Stimulated activated memory B cell treated with anti-CD40 and anti-IgM and Interleukin-4, amounts not matched to agents 10 μg/mL and 1 μg/mL and 100 μg/mL, for 72 hours (primary cell): ENCODE results near the gene ZDHHC3.

ENCODE experiments used
- ATAC-seq: fragments of 150-1000 bp; cut with Tn5 transposase; 2 replicates; pipeline ENCODE4 v1.10.0; 2021
- H3K27ac Mint-ChIP-seq: one replicate; pipeline ENCODE4 v1.8.0; 2022; ENCODE audit warnings: mild to moderate bottlenecking, mixed read lengths
- H3K27me3 Mint-ChIP-seq: one replicate; pipeline ENCODE4 v1.8.0; 2022; ENCODE audit warnings: mixed read lengths
- H3K36me3 Mint-ChIP-seq: one replicate; pipeline ENCODE4 v1.8.0; 2022; ENCODE audit warnings: mixed read lengths
- H3K4me1 Mint-ChIP-seq: one replicate; pipeline ENCODE4 v1.8.0; 2022; ENCODE audit warnings: mixed read lengths
- H3K4me3 Mint-ChIP-seq: one replicate; pipeline ENCODE4 v1.8.0; 2022; ENCODE audit warnings: mild to moderate bottlenecking, moderate library complexity, mixed read lengths
- H3K9me3 Mint-ChIP-seq: one replicate; pipeline ENCODE4 v1.8.0; 2022; ENCODE audit warnings: mixed read lengths

Gene ZDHHC3

DNA sequence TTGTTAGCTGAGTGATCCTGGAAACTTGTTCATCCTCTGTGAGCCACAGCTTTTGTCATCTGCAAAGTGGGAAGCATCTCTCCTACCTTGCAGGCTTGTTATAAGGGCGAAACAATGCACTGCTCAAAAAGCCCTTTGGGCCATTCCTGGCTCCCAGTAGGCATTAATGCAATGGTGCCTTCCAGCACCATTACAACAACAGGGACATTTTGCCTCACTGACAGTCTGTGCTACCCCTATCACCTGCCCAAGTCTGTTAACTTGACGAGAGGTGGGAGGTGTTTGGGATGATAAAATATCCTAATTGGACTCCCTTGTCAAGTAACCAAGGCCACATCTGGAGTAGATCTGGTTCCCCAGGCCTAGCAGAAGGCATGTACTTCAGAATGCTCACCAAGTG, 44.2 kb downstream of the ZDHHC3 start:
- H3K4me3 Mint-ChIP-seq, result no peak overlapping the region
- H3K27ac Mint-ChIP-seq, result no peak overlapping the region
- H3K9me3 Mint-ChIP-seq, result no peaks in the 10 kb centered on the region
- peaks cover 69% of the 10 kb centered on the region for H3K36me3 Mint-ChIP-seq
- H3K27me3 Mint-ChIP-seq, result no peaks in the 10 kb centered on the region
- H3K4me1 Mint-ChIP-seq, result no peaks in the 10 kb centered on the region
- ATAC-seq, result no peak

DNA sequence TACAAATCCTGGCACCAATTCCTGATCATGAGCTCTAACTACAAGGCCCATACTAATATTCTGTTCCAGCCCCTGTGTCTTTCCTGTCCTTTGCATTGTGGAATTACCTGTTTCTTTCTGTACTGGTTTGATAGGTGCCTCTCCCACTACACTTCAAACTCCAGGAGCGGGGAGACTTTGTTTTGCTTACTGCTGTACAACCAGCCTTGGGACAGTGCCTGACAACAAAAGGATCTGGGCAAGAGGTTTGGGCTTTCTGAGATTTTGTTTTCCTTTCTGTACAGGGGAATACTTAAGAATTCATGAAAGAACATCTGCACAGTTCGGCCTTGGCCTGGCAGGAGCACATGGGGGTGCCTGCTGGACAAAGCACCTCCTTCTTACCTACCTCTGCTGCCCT, 45.1 kb downstream of the ZDHHC3 start:
- no peaks in the 10 kb centered on the region for H3K27me3 Mint-ChIP-seq

DNA sequence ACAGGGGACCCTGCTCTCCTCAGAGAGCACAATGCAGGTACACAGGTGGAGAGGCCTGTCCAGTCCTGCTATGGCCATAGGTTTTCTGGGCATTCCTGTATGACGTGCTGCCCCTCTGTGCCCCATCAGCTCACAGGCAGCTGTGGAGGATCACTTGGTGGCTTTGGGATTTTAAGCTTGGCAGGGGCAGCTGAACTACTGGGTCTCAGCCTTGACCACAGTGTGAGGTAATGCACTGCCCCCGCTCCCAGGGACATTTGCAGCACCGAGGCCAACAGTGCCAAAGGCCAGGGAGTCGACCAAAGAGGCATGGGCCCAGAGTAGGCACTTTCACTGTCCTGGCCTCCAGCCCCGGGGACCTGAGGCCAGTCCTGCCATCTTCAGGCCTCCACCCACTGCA, 46.2 kb downstream of the ZDHHC3 start:
- H3K36me3 Mint-ChIP-seq, result peaks cover 74% of the 10 kb centered on the region
- no peaks in the 10 kb centered on the region for H3K27me3 Mint-ChIP-seq
- no peak overlapping the region for H3K4me3 Mint-ChIP-seq
- ATAC-seq, result no peak
- H3K4me1 Mint-ChIP-seq, result no peaks in the 10 kb centered on the region
- H3K9me3 Mint-ChIP-seq, result no peaks in the 10 kb centered on the region
- H3K27ac Mint-ChIP-seq, result no peak overlapping the region

More for the DNA sequence above, 45.1 kb downstream of the ZDHHC3 start:
- peaks cover 70% of the 10 kb centered on the region for H3K36me3 Mint-ChIP-seq
- ATAC-seq, result no peak
- H3K4me1 Mint-ChIP-seq, result no peaks in the 10 kb centered on the region
- H3K27ac Mint-ChIP-seq, result no peak overlapping the region
- H3K4me3 Mint-ChIP-seq, result no peak overlapping the region
- H3K9me3 Mint-ChIP-seq, result no peaks in the 10 kb centered on the region

DNA sequence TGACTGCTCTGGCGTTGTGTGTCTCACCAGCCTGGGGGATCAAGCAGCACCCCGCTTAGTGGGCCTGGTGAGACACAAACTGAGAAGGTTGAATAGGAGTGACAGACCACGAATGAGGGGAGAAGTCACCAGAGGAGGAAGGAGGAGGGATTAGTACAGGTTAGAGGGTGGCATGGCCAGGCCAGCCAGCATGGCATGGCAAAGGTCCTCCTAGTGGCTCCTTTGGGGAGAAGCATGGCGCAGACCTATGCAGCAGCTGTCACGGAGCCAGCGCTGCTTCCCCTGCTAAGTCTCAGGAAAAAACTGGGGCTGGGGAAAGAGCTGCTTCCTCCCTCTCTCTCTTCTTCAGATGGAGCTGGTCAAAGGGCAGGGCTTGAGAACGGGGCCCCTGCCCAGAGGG, 48.6 kb downstream of the ZDHHC3 start:
- no peak for ATAC-seq
- Mint-ChIP-seq H3K9me3 (no peaks in the 10 kb centered on the region), H3K36me3 (peaks cover 74% of the 10 kb centered on the region)

GRCh38 chr3:44926921-44927320, 49.1 kb downstream of the ZDHHC3 start:
- no peak overlapping the region for H3K4me3 Mint-ChIP-seq
- H3K27ac Mint-ChIP-seq, result no peak overlapping the region
- no peak for ATAC-seq
- peaks cover 74% of the 10 kb centered on the region for H3K36me3 Mint-ChIP-seq
- no peaks in the 10 kb centered on the region for H3K9me3 Mint-ChIP-seq
- H3K4me1 Mint-ChIP-seq, result no peaks in the 10 kb centered on the region
- no peaks in the 10 kb centered on the region for H3K27me3 Mint-ChIP-seq

More for the DNA sequence above, 48.6 kb downstream of the ZDHHC3 start:
- no peak overlapping the region for H3K4me3 Mint-ChIP-seq
- no peaks in the 10 kb centered on the region for H3K4me1 Mint-ChIP-seq
- H3K27ac Mint-ChIP-seq, result no peak overlapping the region
- H3K27me3 Mint-ChIP-seq, result no peaks in the 10 kb centered on the region

- no peaks in the 10 kb centered on the region for H3K27me3 Mint-ChIP-seq
- H3K27ac Mint-ChIP-seq, result no peak overlapping the region
- H3K36me3 Mint-ChIP-seq, result peaks cover 81% of the 10 kb centered on the region
- no peaks in the 10 kb centered on the region for H3K9me3 Mint-ChIP-seq
- ATAC-seq, result no peak
- H3K4me3 Mint-ChIP-seq, result no peak overlapping the region
- H3K4me1 Mint-ChIP-seq, result no peaks in the 10 kb centered on the region
Measured at GRCh38 chr3:44926172-44926571, 49.8 kb downstream of the ZDHHC3 start.

- Mint-ChIP-seq H3K4me3 (no peak overlapping the region), H3K36me3 (peaks cover 81% of the 10 kb centered on the region), H3K4me1 (no peaks in the 10 kb centered on the region), H3K27me3 (no peaks in the 10 kb centered on the region), H3K27ac (no peak overlapping the region), H3K9me3 (no peaks in the 10 kb centered on the region)
- no peak for ATAC-seq
Measured at GRCh38 chr3:44924457-44925084, 51.4 kb downstream of the ZDHHC3 start.

- no peak overlapping the region for H3K27ac Mint-ChIP-seq
- H3K4me1 Mint-ChIP-seq, result no peaks in the 10 kb centered on the region
- H3K36me3 Mint-ChIP-seq, result peaks cover 82% of the 10 kb centered on the region
Measured at GRCh38 chr3:44923632-44924456, 52.1 kb downstream of the ZDHHC3 start.

DNA sequence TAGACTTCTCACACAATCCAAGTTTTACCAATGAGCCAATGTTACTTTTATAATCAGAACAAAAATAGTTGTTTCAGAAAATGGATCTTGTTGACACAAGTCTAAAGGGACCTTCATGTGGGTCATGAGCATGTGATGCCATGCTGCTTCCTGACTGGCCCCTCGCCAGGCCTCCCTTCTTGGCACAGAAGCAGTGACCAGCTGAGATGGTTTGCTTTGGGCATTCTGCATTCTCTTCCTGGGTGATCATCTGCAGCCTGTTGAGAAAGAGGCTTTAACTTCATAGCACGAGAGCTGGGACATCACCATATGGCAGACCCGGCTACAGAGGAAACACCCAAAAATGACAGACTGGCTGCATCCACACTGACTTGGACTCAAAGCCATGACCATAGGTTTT, 55.9 kb downstream of the ZDHHC3 start:
- ATAC-seq, result no peak
- peaks cover 62% of the 10 kb centered on the region for H3K36me3 Mint-ChIP-seq
- H3K9me3 Mint-ChIP-seq, result no peaks in the 10 kb centered on the region
- no peak overlapping the region for H3K4me3 Mint-ChIP-seq
- no peak overlapping the region for H3K27ac Mint-ChIP-seq
- no peaks in the 10 kb centered on the region for H3K4me1 Mint-ChIP-seq
- H3K27me3 Mint-ChIP-seq, result no peaks in the 10 kb centered on the region

More at GRCh38 chr3:44923632-44924456, 52.1 kb downstream of the ZDHHC3 start:
- no peaks in the 10 kb centered on the region for H3K9me3 Mint-ChIP-seq
- H3K4me3 Mint-ChIP-seq, result no peak overlapping the region
- no peaks in the 10 kb centered on the region for H3K27me3 Mint-ChIP-seq
- ATAC-seq, result no peak

DNA sequence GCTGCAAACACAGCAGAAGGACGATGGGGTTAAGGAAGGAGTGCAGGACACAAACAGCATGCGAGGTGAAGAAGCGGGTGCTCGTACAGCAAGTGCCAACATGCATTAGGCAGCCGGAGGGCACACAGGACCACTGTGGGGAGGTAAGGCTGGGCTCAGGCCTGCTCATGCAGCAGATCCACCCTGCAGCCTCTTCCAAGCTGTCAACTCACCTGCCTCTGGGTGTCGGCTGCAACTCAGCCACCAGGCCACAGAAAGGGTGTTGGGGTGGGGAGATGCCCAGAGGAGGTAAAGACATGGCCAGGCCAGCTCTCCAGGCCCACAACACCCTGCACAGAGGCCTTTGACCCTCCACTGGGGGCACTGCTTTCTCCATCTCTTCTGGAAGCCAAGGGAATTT, 57.4 kb downstream of the ZDHHC3 start:
- Mint-ChIP-seq H3K27ac (no peak overlapping the region), H3K4me3 (no peak overlapping the region)

GRCh38 chr3:44918087-44918486, 57.9 kb downstream of the ZDHHC3 start:
- H3K9me3 Mint-ChIP-seq, result no peaks in the 10 kb centered on the region
- H3K4me1 Mint-ChIP-seq, result no peaks in the 10 kb centered on the region
- H3K27ac Mint-ChIP-seq, result no peak overlapping the region
- no peaks in the 10 kb centered on the region for H3K27me3 Mint-ChIP-seq
- peaks cover 46% of the 10 kb centered on the region for H3K36me3 Mint-ChIP-seq
- ATAC-seq, result no peak
- no peak overlapping the region for H3K4me3 Mint-ChIP-seq

More for the DNA sequence above, 57.4 kb downstream of the ZDHHC3 start:
- Mint-ChIP-seq H3K4me1 (no peaks in the 10 kb centered on the region), H3K9me3 (no peaks in the 10 kb centered on the region), H3K27me3 (no peaks in the 10 kb centered on the region), H3K36me3 (peaks cover 49% of the 10 kb centered on the region)
- no peak for ATAC-seq

- Mint-ChIP-seq H3K4me3 (no peak overlapping the region), H3K4me1 (no peaks in the 10 kb centered on the region), H3K9me3 (peaks cover 3% of the 10 kb centered on the region), H3K27me3 (no peaks in the 10 kb centered on the region), H3K36me3 (peaks cover 30% of the 10 kb centered on the region), H3K27ac (no peak overlapping the region)
- ATAC-seq, result no peak
Measured at GRCh38 chr3:44915702-44916438, 60.1 kb downstream of the ZDHHC3 start.

- peaks cover 5% of the 10 kb centered on the region for H3K9me3 Mint-ChIP-seq
- H3K27me3 Mint-ChIP-seq, result no peaks in the 10 kb centered on the region
- no peak for ATAC-seq
- peaks cover 24% of the 10 kb centered on the region for H3K36me3 Mint-ChIP-seq
- H3K4me1 Mint-ChIP-seq, result no peaks in the 10 kb centered on the region
- H3K27ac Mint-ChIP-seq, result no peak overlapping the region
- no peak overlapping the region for H3K4me3 Mint-ChIP-seq
Measured at GRCh38 chr3:44914936-44915335, 61.0 kb downstream of the ZDHHC3 start.

DNA sequence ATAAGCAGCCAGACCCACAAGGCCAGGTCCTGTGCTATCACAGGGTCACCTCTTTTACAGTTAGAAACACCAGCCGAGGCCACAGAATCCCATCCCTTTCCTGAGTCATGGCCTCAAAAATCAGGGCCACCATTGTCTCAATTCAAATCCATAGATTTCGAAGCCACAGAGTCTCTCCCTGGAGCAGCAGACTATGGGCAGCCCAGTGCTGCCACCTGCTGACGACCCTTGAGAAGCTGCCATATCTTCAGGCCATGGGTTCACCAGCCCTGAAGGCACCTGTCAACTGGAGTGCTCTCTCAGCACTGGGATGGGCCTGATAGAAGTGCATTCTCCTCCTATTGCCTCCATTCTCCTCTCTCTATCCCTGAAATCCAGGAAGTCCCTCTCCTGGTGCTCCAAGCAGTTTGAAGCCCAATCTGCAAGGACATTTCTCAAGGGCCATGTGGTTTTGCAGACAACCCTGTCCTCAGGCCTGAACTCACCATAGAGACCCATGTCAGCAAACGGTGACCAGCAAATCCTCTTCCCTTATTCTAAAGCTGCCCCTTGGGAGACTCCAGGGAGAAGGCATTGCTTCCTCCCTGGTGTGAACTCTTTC, 62.0 kb downstream of the ZDHHC3 start:
- Mint-ChIP-seq H3K4me3 (no peak overlapping the region), H3K4me1 (no peaks in the 10 kb centered on the region), H3K27me3 (no peaks in the 10 kb centered on the region), H3K27ac (no peak overlapping the region), H3K9me3 (peaks cover 5% of the 10 kb centered on the region), H3K36me3 (peaks cover 18% of the 10 kb centered on the region)
- peak; percentile 67 for ATAC-seq

DNA sequence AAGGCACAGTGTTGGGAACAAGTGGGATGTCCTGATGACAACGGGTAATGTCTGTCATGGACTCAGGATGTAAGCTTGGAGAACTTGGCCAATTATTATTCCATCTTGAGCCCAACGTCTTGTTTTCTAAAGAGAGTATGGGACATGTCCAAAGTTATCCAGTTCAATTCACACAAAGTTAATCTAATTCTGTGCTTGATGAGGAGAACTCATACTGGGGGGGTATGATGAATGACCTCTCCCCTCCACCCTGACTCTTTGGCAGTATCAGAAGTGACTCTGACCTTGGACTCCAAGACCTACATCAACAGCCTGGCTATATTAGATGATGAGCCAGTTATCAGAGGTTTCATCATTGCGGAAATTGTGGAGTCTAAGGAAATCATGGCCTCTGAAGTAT, 65.3 kb downstream of the ZDHHC3 start:
- H3K36me3 Mint-ChIP-seq, result no peaks in the 10 kb centered on the region
- no peak for ATAC-seq
- H3K4me3 Mint-ChIP-seq, result no peak overlapping the region
- H3K27ac Mint-ChIP-seq, result no peak overlapping the region
- peaks cover 5% of the 10 kb centered on the region for H3K9me3 Mint-ChIP-seq
- no peaks in the 10 kb centered on the region for H3K27me3 Mint-ChIP-seq
- H3K4me1 Mint-ChIP-seq, result no peaks in the 10 kb centered on the region
